Osteocyte (in vitro differentiated cells): ENCODE results near the gene PLEKHG2. TPM values are rescaled to one million over a fixed set of nuclear protein-coding genes. Genes with fewer than 3 reads are reported as not detected.

Experiments used
- DNase-seq: peaks from one replicate; pipeline ENCODE4 v3.0.0; 2021; ENCODE audit warnings: mixed read lengths; ENCODE audit not compliant: unreplicated experiment; ENCODE audit errors: extremely low spot score
- H3K27ac Mint-ChIP-seq: one replicate; pipeline ENCODE4 v1.8.0; 2021; ENCODE audit warnings: mild to moderate bottlenecking, mixed read lengths; ENCODE audit not compliant: unreplicated experiment
- H3K27me3 Mint-ChIP-seq: one replicate; pipeline ENCODE4 v1.8.0; 2021; ENCODE audit warnings: mixed read lengths; ENCODE audit not compliant: unreplicated experiment
- H3K36me3 Mint-ChIP-seq: one replicate; pipeline ENCODE4 v1.8.0; 2021; ENCODE audit warnings: mixed read lengths; ENCODE audit not compliant: unreplicated experiment
- H3K4me1 Mint-ChIP-seq: one replicate; pipeline ENCODE4 v1.8.0; 2021; ENCODE audit warnings: mixed read lengths; ENCODE audit not compliant: unreplicated experiment
- H3K4me3 Mint-ChIP-seq: one replicate; pipeline ENCODE4 v1.8.0; 2021; ENCODE audit warnings: mild to moderate bottlenecking, moderate library complexity, mixed read lengths; ENCODE audit not compliant: unreplicated experiment
- H3K9me3 Mint-ChIP-seq: one replicate; pipeline ENCODE4 v1.8.0; 2021; ENCODE audit warnings: mixed read lengths; ENCODE audit not compliant: unreplicated experiment
- CTCF ChIP-seq: fragments of 200-600 bp; sonication (generic); IDR thresholded peaks from 2 replicates; pipeline ENCODE4 v1.5.0; 2021; ENCODE audit warnings: antibody characterized with exemption, mild to moderate bottlenecking, moderate library complexity
- total RNA-seq: library from RNA; stranded (reverse); gene quantifications from 2 replicates; pipeline ENCODE4 v1.2.1, GENCODE V29; 2021

Gene PLEKHG2
- total RNA-seq, 1 donor from 2014 or later, result 150 TPM

GRCh38 chr19:39401549-39402345, 10.7 kb upstream of the PLEKHG2 start:
- DNase-seq, result no peak
- no peaks in the 10 kb centered on the region for H3K9me3 Mint-ChIP-seq
- H3K27ac Mint-ChIP-seq, result peak overlapping the region; percentile 100
- TF ChIP-seq CTCF, result no peak
- peak overlapping the region; percentile 82 for H3K4me3 Mint-ChIP-seq
- H3K27me3 Mint-ChIP-seq, result no peaks in the 10 kb centered on the region
- no peaks in the 10 kb centered on the region for H3K36me3 Mint-ChIP-seq
- peaks cover 55% of the 10 kb centered on the region for H3K4me1 Mint-ChIP-seq

- no peak for TF ChIP-seq CTCF
- Mint-ChIP-seq H3K36me3 (no peaks in the 10 kb centered on the region), H3K4me3 (peak overlapping the region; percentile 82), H3K27me3 (no peaks in the 10 kb centered on the region), H3K4me1 (peaks cover 51% of the 10 kb centered on the region), H3K27ac (peak overlapping the region; percentile 100), H3K9me3 (no peaks in the 10 kb centered on the region)
- peak; percentile 95 for DNase-seq
These were observed 9.8 kb upstream of the PLEKHG2 start for GRCh38 chr19:39402346-39403300.

GRCh38 chr19:39403331-39404312, 8.8 kb upstream of the PLEKHG2 start:
- Mint-ChIP-seq H3K27ac (peak overlapping the region; percentile 100), H3K4me3 (peak overlapping the region; percentile 82), H3K36me3 (peaks cover 9% of the 10 kb centered on the region), H3K4me1 (peaks cover 52% of the 10 kb centered on the region), H3K9me3 (no peaks in the 10 kb centered on the region), H3K27me3 (no peaks in the 10 kb centered on the region)
- TF ChIP-seq CTCF, result no peak
- peak; percentile 99 for DNase-seq

GRCh38 chr19:39405261-39405957, 7.1 kb upstream of the PLEKHG2 start:
- Mint-ChIP-seq H3K36me3 (peaks cover 13% of the 10 kb centered on the region), H3K9me3 (no peaks in the 10 kb centered on the region), H3K4me1 (peaks cover 58% of the 10 kb centered on the region), H3K4me3 (peak overlapping the region; percentile 14), H3K27ac (peak overlapping the region; percentile 100), H3K27me3 (no peaks in the 10 kb centered on the region)
- TF ChIP-seq CTCF, result no peak
- no peak for DNase-seq
